Measurements from ENCODE around the gene GRIN2D.

GRIN2D gene

GRCh38 chr19:48351341-48351752 lies 42.1 kb upstream of the GRIN2D start:
- peak; percentile 80 for TF ChIP-seq CTCF (IDR thresholded peaks at IDR 0.05; ENCODE audit: borderline replicate concordance, control extremely low read depth, extremely low read depth, insufficient read depth, missing control alignments)
- in situ Hi-C loops (cut with MboI; ENCODE audit: low sequenced_read_pairs, unreplicated experiment): no loop called here
- DNase-seq (ENCODE audit: low spot score): peak; percentile 84

GRCh38 chr19:48353677-48354076 lies 39.8 kb upstream of the GRIN2D start:
- TF ChIP-seq CTCF (IDR thresholded peaks at IDR 0.05; ENCODE audit: borderline replicate concordance, control extremely low read depth, extremely low read depth, insufficient read depth, missing control alignments): no peak

GRCh38 chr19:48354332-48354992 lies 39.0 kb upstream of the GRIN2D start:
- in situ Hi-C loops (cut with MboI; ENCODE audit: low sequenced_read_pairs, unreplicated experiment): no loop called here
- no peak for DNase-seq (ENCODE audit: low spot score)

More at GRCh38 chr19:48353677-48354076, 39.8 kb upstream of the GRIN2D start:
- no peak for DNase-seq (ENCODE audit: low spot score)
- in situ Hi-C loops (cut with MboI; ENCODE audit: low sequenced_read_pairs, unreplicated experiment): no loop called here

GRCh38 chr19:48355365-48355954 lies 38.0 kb upstream of the GRIN2D start:
- DNase-seq (ENCODE audit: low spot score): no peak
- in situ Hi-C loops (cut with MboI; ENCODE audit: low sequenced_read_pairs, unreplicated experiment): no loop called here
- no peak for TF ChIP-seq CTCF (IDR thresholded peaks at IDR 0.05; ENCODE audit: borderline replicate concordance, control extremely low read depth, extremely low read depth, insufficient read depth, missing control alignments)

More at GRCh38 chr19:48354332-48354992, 39.0 kb upstream of the GRIN2D start:
- no peak for TF ChIP-seq CTCF (IDR thresholded peaks at IDR 0.05; ENCODE audit: borderline replicate concordance, control extremely low read depth, extremely low read depth, insufficient read depth, missing control alignments)

GRCh38 chr19:48359123-48359522 lies 34.3 kb upstream of the GRIN2D start:
- no peak for TF ChIP-seq CTCF (IDR thresholded peaks at IDR 0.05; ENCODE audit: borderline replicate concordance, control extremely low read depth, extremely low read depth, insufficient read depth, missing control alignments)
- DNase-seq (ENCODE audit: low spot score): no peak
- in situ Hi-C loops (cut with MboI; ENCODE audit: low sequenced_read_pairs, unreplicated experiment): no loop called here

- TF ChIP-seq CTCF (IDR thresholded peaks at IDR 0.05; ENCODE audit: borderline replicate concordance, control extremely low read depth, extremely low read depth, insufficient read depth, missing control alignments): no peak
- in situ Hi-C loops (cut with MboI; ENCODE audit: low sequenced_read_pairs, unreplicated experiment): no loop called here
- DNase-seq (ENCODE audit: low spot score): no peak
Measured at GRCh38 chr19:48361912-48362311, 31.6 kb upstream of the GRIN2D start.

All from GM13976 (cell line).